Adrenal gland (tissue), 12 donors: ENCODE results near the gene TNK1. TPM values are rescaled to one million over a fixed set of nuclear protein-coding genes. Genes with fewer than 3 reads are reported as not detected.
A peak's percentile ranks its signal among the peaks of the same experiment; 100 is the strongest.

ENCODE experiments used
- DNase-seq, 7 donors: peaks; one replicate each; pipeline ENCODE4 v3.0.0-alpha.2; 2019 to 2020
- H3K27ac ChIP-seq, 5 donors: fragments of 200-600 bp; sonication (generic) in 4 of 5; 1 replicate in 3 of 5; 2 replicates in 2 of 5; pipeline versions ENCODE4 v1.5.1 to v1.8.0; 2016 to 2020; ENCODE audit warnings: mild to moderate bottlenecking in 1 of 5
- H3K27me3 ChIP-seq: fragments of 200-600 bp; 2 replicates; pipeline ENCODE4 v1.8.0; 2021
- H3K36me3 ChIP-seq, 2 donors: fragments of 200-600 bp; replicated peaks in 1 of 2; 1 replicate in 1 of 2; 2 replicates in 1 of 2; pipeline versions ENCODE4 v1.5.1 to v1.8.0; 2018 to 2022
- H3K4me1 ChIP-seq, 2 donors: fragments of 200-600 bp; replicated peaks in 1 of 2; 1 replicate in 1 of 2; 2 replicates in 1 of 2; pipeline versions ENCODE4 v1.5.1 to v1.8.0; 2018 to 2021
- H3K4me3 ChIP-seq, 4 donors: fragments of 200-600 bp; sonication (generic) in 3 of 4; one replicate each; pipeline ENCODE4 v1.5.1; 2016 to 2018
- H3K9me3 ChIP-seq, 3 donors: fragments of 200-600 bp; sonication (generic) in 1 of 3; replicated peaks in 1 of 3; 1 replicate in 2 of 3; 2 replicates in 1 of 3; pipeline versions ENCODE4 v1.5.1 to v1.8.0; 2016 to 2021
- CTCF ChIP-seq, 6 experiments: fragments of 450-650 bp in 4 of 6; fragments of 200-600 bp in 2 of 6; sonication (generic) in 1 of 6; IDR thresholded peaks; 1 replicate in 5 of 6; 2 replicates in 1 of 6; pipeline versions ENCODE4 v1.5.1 to v1.8.0; 2016 to 2021; ENCODE audit warnings: antibody characterized with exemption in 6 of 6, mild to moderate bottlenecking in 2 of 6, moderate library complexity in 1 of 6
- POLR2A ChIP-seq, 2 donors: fragments of 450-650 bp; IDR thresholded peaks; one replicate each; pipeline ENCODE4 v1.6.1; 2017; ENCODE audit warnings: antibody characterized with exemption in 2 of 2, mild to moderate bottlenecking in 2 of 2, moderate library complexity in 1 of 2
- WGBS, 4 donors: extraction: QIAGEN DNeasy Blood & Tissue Kit in 2 of 4; methylation state at CpG; one replicate each; pipeline versions ENCODE4 v1.1.5 to v1.1.7; 2013 to 2017; 5-methylcytosine and 5-hydroxymethylcytosine counted together
- intact Hi-C, 2 donors: fragments of 100-400 bp; cut with DNase I; formaldehyde crosslinking; loops; one replicate each; pipeline versions ENCODE4 v1.14.1 to v1.15.0; 2022 to 2023
- polyA plus RNA-seq, 3 donors: library from polyadenylated mRNA; stranded (reverse); fragments of 200-250 nt in 2 of 3; fragments of 350-450 nt in 1 of 3; fragmentation: Illumina TruSeq in 1 of 3; extraction: RNeasy Lipid Tissue Mini Kit (QIAGEN cat#74804) in 1 of 3; gene quantifications; one replicate each; pipeline ENCODE4 v1.2.3, GENCODE V29; 2013 to 2014
- total RNA-seq, 9 donors: library from RNA; depleted of rRNA in 4 of 9; stranded (reverse); fragments of >200 nt in 4 of 9; fragments of 120-200 nt in 1 of 9; fragmentation: NEBNext Ultra II Directional in 1 of 9; extraction: Animal tissue kit (Norgen Biotek cat#: 25700) in 1 of 9; gene quantifications; one replicate each; pipeline versions ENCODE4 v1.1.0 to v1.2.4, GENCODE V29; 2013 to 2023
- donor health status: healthy with polysubstance abuse.
- donor health status: Bipolar disorder and iron deficiency.
- donor health status: DM: yes; HTN: yes; CAD: no.
- donor health status: DM: no; HTN: no; CAD: no.
- donor health status: DM: no; HTN: no; CAD: no.
- donor health status: DM: yes; HTN: yes; CAD: no.

TNK1 gene
- total and polyA plus RNA-seq, 12 donors: 0.06 to 8.7 (median 2.0) TPM

- intact Hi-C loops: loop anchor here (2.0 to 10.0 kb wide), 4 partner anchors 76 to 209 kb away; partner anchors contain the start of genes SENP3 (in 1 of the 2), TMEM102 (in 1 of the 2) and TNFSF13 (in 1 of the 2)
- Histone ChIP-seq H3K36me3 (no peaks in the 10 kb centered on the region), H3K27me3 (no peaks in the 10 kb centered on the region), H3K27ac (no peak overlapping the region), H3K9me3 (no peaks in the 10 kb centered on the region), H3K4me1 (peaks cover 7 to 9% of the 10 kb centered on the region in 2 donors), H3K4me3 (no peak overlapping the region)
- peak; percentile 82 to 94 (median 86) for TF ChIP-seq CTCF (IDR thresholded peaks at IDR 0.05)
- no peak for TF ChIP-seq POLR2A (IDR thresholded peaks at IDR 0.05)
- WGBS, 4 donors: 9 to 50% (median 12%) methylated on average over 1 to 12 of the region's 12 CpGs
- peak; percentile 70 to 87 (median 82) for DNase-seq
Measured at GRCh38 chr17:7356072-7356549, 24.8 kb upstream of the TNK1 start.

- no peaks in the 10 kb centered on the region for H3K9me3 ChIP-seq
- no peak overlapping the region for H3K27ac ChIP-seq
- H3K4me1 ChIP-seq: peaks cover 7 to 9% of the 10 kb centered on the region in 2 donors
- no peak for DNase-seq
- no peaks in the 10 kb centered on the region for H3K27me3 ChIP-seq
- TF ChIP-seq CTCF (IDR thresholded peaks at IDR 0.05) (no peak), POLR2A (IDR thresholded peaks at IDR 0.05) (no peak)
- 62 to 71% (median 69%) methylated on average over 8 of the region's 8 CpGs for WGBS, 4 donors
- H3K4me3 ChIP-seq: no peak overlapping the region
- intact Hi-C loops: loop anchor here (2.0 to 10.0 kb wide), 4 partner anchors 76 to 208 kb away; partner anchors contain the start of genes SENP3 (in 1 of the 2), TMEM102 (in 1 of the 2) and TNFSF13 (in 1 of the 2)
- no peaks in the 10 kb centered on the region for H3K36me3 ChIP-seq
Measured at GRCh38 chr17:7356756-7357155, 24.1 kb upstream of the TNK1 start.

GRCh38 chr17:7357381-7357780 is 23.5 kb upstream of the TNK1 start:
- TF ChIP-seq POLR2A (IDR thresholded peaks at IDR 0.05) (no peak), CTCF (IDR thresholded peaks at IDR 0.05) (no peak)
- no peak overlapping the region for H3K27ac ChIP-seq
- H3K4me3 ChIP-seq: no peak overlapping the region
- peaks cover 5 to 8% of the 10 kb centered on the region in 2 donors for H3K4me1 ChIP-seq
- no peaks in the 10 kb centered on the region for H3K9me3 ChIP-seq
- H3K27me3 ChIP-seq: no peaks in the 10 kb centered on the region
- DNase-seq: no peak
- intact Hi-C loops: loop anchor here (2.0 to 10.0 kb wide), 4 partner anchors 75 to 207 kb away; partner anchors contain the start of genes SENP3 (in 1 of the 2), TMEM102 (in 1 of the 2) and TNFSF13 (in 1 of the 2)
- 61 to 81% (median 70%) methylated on average over 2 of the region's 2 CpGs for WGBS, 4 donors
- no peaks in the 10 kb centered on the region for H3K36me3 ChIP-seq

GRCh38 chr17:7361906-7362305 is 19.0 kb upstream of the TNK1 start:
- intact Hi-C loops: no loop called here

More at GRCh38 chr17:7361906-7362305, 19.0 kb upstream of the TNK1 start:
- Histone ChIP-seq H3K4me3 (no peak overlapping the region), H3K9me3 (no peaks in the 10 kb centered on the region), H3K4me1 (no peaks in the 10 kb centered on the region), H3K36me3 (no peaks in the 10 kb centered on the region), H3K27me3 (no peaks in the 10 kb centered on the region), H3K27ac (no peak overlapping the region)
- TF ChIP-seq CTCF (IDR thresholded peaks at IDR 0.05): no peak
- TF ChIP-seq POLR2A (IDR thresholded peaks at IDR 0.05): no peak
- 36 to 65% (median 51%) methylated on average over 3 of the region's 3 CpGs for WGBS, 4 donors
- DNase-seq: no peak
